Measurements from ENCODE around the gene GHRHR. TPM values are rescaled to one million over a fixed set of nuclear protein-coding genes. Genes with fewer than 3 reads are reported as not detected.

The GHRHR gene
- total RNA-seq, 1 donor from 2014 or later, result 2.4 TPM

GRCh38 chr7:30968294-30968693 lies 4.5 kb downstream of the GHRHR start:
- no peak for DNase-seq (ENCODE audit: low spot score)

GRCh38 chr7:30968747-30969603 lies 5.2 kb downstream of the GHRHR start:
- no peak for DNase-seq (ENCODE audit: low spot score)

- no peak for DNase-seq (ENCODE audit: low spot score)
Observed at GRCh38 chr7:30969604-30969970, 5.8 kb downstream of the GHRHR start.

GRCh38 chr7:30970074-30970473 lies 6.3 kb downstream of the GHRHR start:
- no peak for DNase-seq (ENCODE audit: low spot score)

- DNase-seq (ENCODE audit: low spot score), result no peak
Observed at GRCh38 chr7:30970594-30971094, 6.9 kb downstream of the GHRHR start.

GRCh38 chr7:30971440-30971839 lies 7.7 kb downstream of the GHRHR start:
- DNase-seq (ENCODE audit: low spot score), result no peak

- no peak for DNase-seq (ENCODE audit: low spot score)
Observed at GRCh38 chr7:30971840-30972563, 8.2 kb downstream of the GHRHR start.

GRCh38 chr7:30973292-30973691 lies 9.5 kb downstream of the GHRHR start:
- no peak for DNase-seq (ENCODE audit: low spot score)

GRCh38 chr7:30973791-30974604 lies 10.2 kb downstream of the GHRHR start:
- DNase-seq (ENCODE audit: low spot score), result no peak

- peak; percentile 34 for DNase-seq (ENCODE audit: low spot score)
Observed at GRCh38 chr7:30974605-30975255, 11.0 kb downstream of the GHRHR start.

- no peak for DNase-seq (ENCODE audit: low spot score)
Observed at GRCh38 chr7:30975256-30975899, 11.6 kb downstream of the GHRHR start.

- DNase-seq (ENCODE audit: low spot score), result no peak
Observed at GRCh38 chr7:30976381-30976780, 12.6 kb downstream of the GHRHR start.

- no peak for DNase-seq (ENCODE audit: low spot score)
Observed at GRCh38 chr7:30977222-30977621, 13.5 kb downstream of the GHRHR start.

- DNase-seq (ENCODE audit: low spot score), result peak; percentile 18
Observed at GRCh38 chr7:30977896-30978564, 14.3 kb downstream of the GHRHR start.

GRCh38 chr7:30979027-30979426 lies 15.3 kb downstream of the GHRHR start:
- no peak for DNase-seq (ENCODE audit: low spot score)

GRCh38 chr7:30980194-30980593 lies 16.4 kb downstream of the GHRHR start:
- DNase-seq (ENCODE audit: low spot score), result no peak

- DNase-seq (ENCODE audit: low spot score), result no peak
Observed at GRCh38 chr7:30980751-30981150, 17.0 kb downstream of the GHRHR start.

- DNase-seq (ENCODE audit: low spot score), result peak; percentile 86
Observed at GRCh38 chr7:30983042-30983913, 19.5 kb downstream of the GHRHR start.

GRCh38 chr7:30983914-30984247 lies 20.1 kb downstream of the GHRHR start:
- no peak for DNase-seq (ENCODE audit: low spot score)
